Neural progenitor cell (in vitro differentiated cells): ENCODE data around the gene SHOC2. TPM values are rescaled to one million over a fixed set of nuclear protein-coding genes. Genes with fewer than 3 reads are reported as not detected.

Source experiments
- DNase-seq: peaks from one replicate; pipeline ENCODE4 v3.0.0-alpha.2; 2016; ENCODE audit warnings: low spot score
- H2AFZ ChIP-seq: fragments of 200-600 bp; sonication (generic); replicated peaks from 2 replicates; pipeline ENCODE4 v1.6.1; 2016; ENCODE audit warnings: antibody characterized with exemption
- H3F3A ChIP-seq: fragments of 200-600 bp; sonication (generic); 2 replicates; pipeline ENCODE4 v1.6.1; 2016; ENCODE audit warnings: antibody characterized with exemption, low read depth
- H3K27ac ChIP-seq: fragments of 200-600 bp; sonication (generic); 2 replicates; pipeline ENCODE4 v1.5.1; 2016; ENCODE audit warnings: mild to moderate bottlenecking
- H3K27me3 ChIP-seq: fragments of 200-600 bp; sonication (generic); 2 replicates; pipeline ENCODE4 v1.6.1; 2016; ENCODE audit warnings: mild to moderate bottlenecking, moderate library complexity
- H3K36me3 ChIP-seq: fragments of 200-600 bp; sonication (generic); 2 replicates; pipeline ENCODE4 v1.5.1; 2016
- H3K4me1 ChIP-seq: fragments of 200-600 bp; sonication (generic); 2 replicates; pipeline ENCODE4 v1.6.1; 2016; ENCODE audit warnings: mixed run types
- H3K4me2 ChIP-seq: fragments of 200-600 bp; sonication (generic); 2 replicates; pipeline ENCODE4 v1.6.1; 2016
- H3K4me3 ChIP-seq: fragments of 200-600 bp; sonication (generic); 2 replicates; pipeline ENCODE4 v1.5.1; 2016
- H3K79me2 ChIP-seq: fragments of 200-600 bp; sonication (generic); 2 replicates; pipeline ENCODE4 v1.6.1; 2016; ENCODE audit warnings: low read depth
- H3K9ac ChIP-seq: fragments of 200-600 bp; sonication (generic); 2 replicates; pipeline ENCODE4 v1.6.1; 2016
- H3K9me3 ChIP-seq: fragments of 200-600 bp; sonication (generic); 2 replicates; pipeline ENCODE4 v1.5.1; 2016; ENCODE audit warnings: low read depth
- H4K20me1 ChIP-seq: fragments of 200-600 bp; sonication (generic); 2 replicates; pipeline ENCODE4 v1.6.1; 2016; ENCODE audit warnings: low read depth
- H3K27ac Mint-ChIP-seq: 3 replicates; pipeline ENCODE4 v1.8.0; 2021; ENCODE audit warnings: mixed read lengths
- H3K27me3 Mint-ChIP-seq: 2 replicates; pipeline ENCODE4 v1.8.0; 2022; ENCODE audit warnings: low read depth, mild to moderate bottlenecking, inconsistent platforms, moderate library complexity, mixed read lengths; ENCODE audit not compliant: insufficient read depth
- H3K36me3 Mint-ChIP-seq: 3 replicates; pipeline ENCODE4 v1.8.0; 2021; ENCODE audit warnings: mixed read lengths
- H3K4me1 Mint-ChIP-seq: 3 replicates; pipeline ENCODE4 v1.8.0; 2021; ENCODE audit warnings: mixed read lengths
- H3K4me3 Mint-ChIP-seq: 3 replicates; pipeline ENCODE4 v1.8.0; 2021; ENCODE audit warnings: mild to moderate bottlenecking, moderate library complexity, mixed read lengths
- H3K9me3 Mint-ChIP-seq: 3 replicates; pipeline ENCODE4 v1.8.0; 2020; ENCODE audit warnings: mixed read lengths
- EZH2 ChIP-seq: fragments of 200-600 bp; sonication (generic); IDR thresholded peaks from 2 replicates; pipeline ENCODE4 v1.6.1; 2017; ENCODE audit warnings: antibody characterized with exemption, mild to moderate bottlenecking, moderate library complexity
- EZH2phosphoT487 ChIP-seq: fragments of 200-600 bp; sonication (generic); IDR thresholded peaks from 2 replicates; pipeline ENCODE4 v1.6.1; 2017; ENCODE audit warnings: antibody characterized with exemption
- total RNA-seq: library from RNA; depleted of rRNA; stranded (reverse); fragments of >200 nt; gene quantifications from 2 replicates; pipeline ENCODE4 v1.2.3, GENCODE V29; 2015; ENCODE audit warnings: low replicate concordance
- TF ChIP-seq, protein P1 (sequence below): fragments of 200-600 bp; sonication (generic); IDR thresholded peaks from 2 replicates; pipeline ENCODE4 v1.5.1; 2017; ENCODE audit warnings: antibody characterized with exemption, mild to moderate bottlenecking

SHOC2 gene
- total RNA-seq, 1 donor from 2014 or later = 54.9 TPM

DNA sequence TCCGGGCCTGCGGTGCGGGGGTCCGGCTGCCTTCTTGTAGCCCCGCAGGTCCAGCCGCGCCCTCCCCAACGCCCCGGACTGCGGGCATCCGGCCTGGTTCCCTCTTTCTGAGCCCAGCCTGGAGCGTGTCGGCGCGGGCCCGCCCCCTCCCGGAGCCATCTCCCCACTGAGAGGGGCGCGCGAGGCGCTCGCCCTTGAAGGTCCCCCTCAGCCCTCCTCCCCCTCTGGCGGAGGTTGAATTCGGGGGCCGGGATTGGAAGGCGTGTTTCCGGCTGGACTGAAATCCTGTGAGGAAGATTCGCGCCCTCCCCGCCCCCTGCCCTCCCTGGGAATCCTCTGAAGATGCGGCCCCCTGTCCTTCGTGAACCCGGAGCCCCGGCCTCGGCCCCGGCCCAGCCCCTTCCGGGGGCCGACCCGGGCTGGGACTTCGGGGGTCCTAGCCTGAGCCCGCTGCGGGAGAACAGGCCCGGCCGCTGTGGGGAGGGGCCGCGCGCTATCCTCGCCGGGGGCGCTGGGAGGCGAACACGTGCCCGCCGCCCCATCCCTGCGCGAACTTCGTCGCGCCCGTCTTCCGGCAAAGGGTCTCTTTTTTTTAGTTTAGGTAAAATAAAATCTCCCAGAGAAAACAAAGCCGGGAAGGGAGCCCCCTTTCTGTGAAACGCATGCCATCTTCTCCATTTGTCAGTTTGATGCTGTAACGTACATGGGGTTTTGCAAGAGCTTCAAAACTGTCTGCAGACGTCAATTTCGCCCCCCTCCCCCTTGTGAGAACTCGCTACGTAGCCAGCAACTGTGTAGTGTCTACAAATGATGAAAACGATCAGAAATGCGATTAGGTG lies 47.0 kb upstream of the SHOC2 start:
- Histone ChIP-seq H3F3A (peaks cover 27% of the 10 kb centered on the region), H2AFZ (peak overlapping the region; percentile 54)
- no peak for TF ChIP-seq EZH2
- TF ChIP-seq, protein P1, sequence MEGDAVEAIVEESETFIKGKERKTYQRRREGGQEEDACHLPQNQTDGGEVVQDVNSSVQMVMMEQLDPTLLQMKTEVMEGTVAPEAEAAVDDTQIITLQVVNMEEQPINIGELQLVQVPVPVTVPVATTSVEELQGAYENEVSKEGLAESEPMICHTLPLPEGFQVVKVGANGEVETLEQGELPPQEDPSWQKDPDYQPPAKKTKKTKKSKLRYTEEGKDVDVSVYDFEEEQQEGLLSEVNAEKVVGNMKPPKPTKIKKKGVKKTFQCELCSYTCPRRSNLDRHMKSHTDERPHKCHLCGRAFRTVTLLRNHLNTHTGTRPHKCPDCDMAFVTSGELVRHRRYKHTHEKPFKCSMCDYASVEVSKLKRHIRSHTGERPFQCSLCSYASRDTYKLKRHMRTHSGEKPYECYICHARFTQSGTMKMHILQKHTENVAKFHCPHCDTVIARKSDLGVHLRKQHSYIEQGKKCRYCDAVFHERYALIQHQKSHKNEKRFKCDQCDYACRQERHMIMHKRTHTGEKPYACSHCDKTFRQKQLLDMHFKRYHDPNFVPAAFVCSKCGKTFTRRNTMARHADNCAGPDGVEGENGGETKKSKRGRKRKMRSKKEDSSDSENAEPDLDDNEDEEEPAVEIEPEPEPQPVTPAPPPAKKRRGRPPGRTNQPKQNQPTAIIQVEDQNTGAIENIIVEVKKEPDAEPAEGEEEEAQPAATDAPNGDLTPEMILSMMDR = peak; percentile 27

DNA sequence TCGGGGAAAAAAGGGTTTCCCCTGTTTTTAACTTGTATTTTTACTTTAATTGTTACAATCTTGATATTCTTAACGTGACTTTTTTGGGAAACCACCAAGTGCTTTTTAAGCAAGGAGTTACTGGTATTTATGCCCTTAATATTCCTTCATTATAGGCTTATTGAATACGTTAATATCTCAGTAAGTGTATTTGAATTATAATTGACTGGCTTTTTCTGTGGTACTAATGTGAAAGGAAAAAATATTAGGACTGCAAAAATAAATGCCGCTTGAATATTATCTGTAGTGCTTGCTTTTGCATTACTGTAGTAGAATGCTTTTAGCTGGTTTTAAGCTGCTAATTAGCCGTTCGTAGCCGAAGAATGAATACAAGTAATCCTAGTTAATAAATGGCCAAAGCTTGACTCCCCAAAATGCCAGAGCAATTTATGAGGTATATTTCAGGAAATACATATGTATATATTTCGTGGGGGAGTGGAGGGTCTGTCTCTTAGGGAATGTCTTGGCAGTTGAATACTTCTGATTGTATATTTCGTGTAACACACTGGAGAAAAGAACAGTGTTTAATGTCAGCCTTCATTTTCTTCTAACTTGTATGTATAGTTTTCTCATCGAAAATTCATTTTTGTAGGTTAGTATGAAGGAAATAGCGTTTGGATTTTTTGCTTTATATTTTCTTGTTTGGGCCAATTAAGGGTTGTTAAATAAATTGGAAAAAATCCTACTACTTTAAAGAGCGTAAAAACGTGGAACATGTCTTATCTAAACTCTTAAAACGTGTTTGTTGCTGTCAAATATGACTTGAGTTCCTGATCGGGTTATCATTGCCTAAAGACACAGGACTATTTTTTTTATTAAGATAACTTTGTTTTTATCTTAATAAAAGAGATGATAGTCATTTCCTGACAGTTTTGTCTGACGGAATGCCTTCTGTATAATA lies 46.1 kb upstream of the SHOC2 start:
- DNase-seq = peak; percentile 26
- Histone ChIP-seq H3F3A (peaks cover 21% of the 10 kb centered on the region), H3K9me3 (no peaks in the 10 kb centered on the region), H2AFZ (no peak overlapping the region), H3K36me3 (peaks cover 16% of the 10 kb centered on the region), H3K4me1 (peaks cover 21% of the 10 kb centered on the region), H3K4me2 (peak overlapping the region; percentile 89), H3K27me3 (no peaks in the 10 kb centered on the region), H3K4me3 (peak overlapping the region; percentile 61), H3K27ac (peak overlapping the region; percentile 97), H4K20me1 (peaks cover 49% of the 10 kb centered on the region), H3K79me2 (peaks cover 53% of the 10 kb centered on the region), H3K9ac (peak overlapping the region; percentile 79)
- H3K4me3 Mint-ChIP-seq = peak overlapping the region; percentile 95
- peaks cover 4% of the 10 kb centered on the region for H3K27me3 Mint-ChIP-seq
- TF ChIP-seq, protein P1 = no peak
- TF ChIP-seq EZH2phosphoT487 (no peak), EZH2 (no peak)
- peak overlapping the region; percentile 99 for H3K27ac Mint-ChIP-seq
- no peaks in the 10 kb centered on the region for H3K9me3 Mint-ChIP-seq
- peaks cover 28% of the 10 kb centered on the region for H3K4me1 Mint-ChIP-seq
- H3K36me3 Mint-ChIP-seq = no peaks in the 10 kb centered on the region

More for the DNA sequence above, 47.0 kb upstream of the SHOC2 start:
- peaks cover 34% of the 10 kb centered on the region for H3K4me1 Mint-ChIP-seq
- DNase-seq = peak; percentile 93
- no peaks in the 10 kb centered on the region for H3K9me3 ChIP-seq
- H4K20me1 ChIP-seq = peaks cover 42% of the 10 kb centered on the region
- peak overlapping the region; percentile 61 for H3K4me3 ChIP-seq
- peak overlapping the region; percentile 79 for H3K9ac ChIP-seq
- no peaks in the 10 kb centered on the region for H3K27me3 ChIP-seq
- H3K27ac ChIP-seq = peak overlapping the region; percentile 97
- H3K27ac Mint-ChIP-seq = peak overlapping the region; percentile 99
- H3K4me1 ChIP-seq = peaks cover 27% of the 10 kb centered on the region
- H3K9me3 Mint-ChIP-seq = no peaks in the 10 kb centered on the region
- peaks cover 4% of the 10 kb centered on the region for H3K27me3 Mint-ChIP-seq
- H3K4me3 Mint-ChIP-seq = peak overlapping the region; percentile 95
- H3K4me2 ChIP-seq = peak overlapping the region; percentile 89
- no peaks in the 10 kb centered on the region for H3K36me3 Mint-ChIP-seq
- H3K79me2 ChIP-seq = peaks cover 46% of the 10 kb centered on the region
- H3K36me3 ChIP-seq = peaks cover 16% of the 10 kb centered on the region

- no peak for DNase-seq
- H3K4me3 Mint-ChIP-seq = peak overlapping the region; percentile 78
- H3K27ac ChIP-seq = no peak overlapping the region
- TF ChIP-seq EZH2 = no peak
- TF ChIP-seq, protein P1 = no peak
- no peak for TF ChIP-seq EZH2phosphoT487
- no peaks in the 10 kb centered on the region for H3K27me3 ChIP-seq
- H3K9me3 ChIP-seq = no peaks in the 10 kb centered on the region
- H2AFZ ChIP-seq = no peak overlapping the region
- peaks cover 28% of the 10 kb centered on the region for H3K4me1 Mint-ChIP-seq
- H3F3A ChIP-seq = peaks cover 21% of the 10 kb centered on the region
- no peak overlapping the region for H3K27ac Mint-ChIP-seq
- H3K36me3 Mint-ChIP-seq = no peaks in the 10 kb centered on the region
- H3K4me2 ChIP-seq = peak overlapping the region; percentile 89
- H3K79me2 ChIP-seq = peaks cover 53% of the 10 kb centered on the region
- H3K9me3 Mint-ChIP-seq = no peaks in the 10 kb centered on the region
- H3K4me1 ChIP-seq = peaks cover 21% of the 10 kb centered on the region
- H3K4me3 ChIP-seq = peak overlapping the region; percentile 61
- peaks cover 54% of the 10 kb centered on the region for H4K20me1 ChIP-seq
- no peak overlapping the region for H3K9ac ChIP-seq
- peaks cover 4% of the 10 kb centered on the region for H3K27me3 Mint-ChIP-seq
- H3K36me3 ChIP-seq = peaks cover 16% of the 10 kb centered on the region
Measured at GRCh38 chr10:110873951-110874350, 45.5 kb upstream of the SHOC2 start.
